ENCODE data around the gene NFIC.
A peak's percentile ranks its signal among the peaks of the same experiment; 100 is the strongest.
"Not testable (repeated sequence)": the region's sequence is repeated elsewhere in the genome, so short reads cannot be mapped to it uniquely, and the experiment has no call there.

NFIC gene

GRCh38 chr19:3365836-3366752, at the start of gene NFIC:
Gene NFIC (plus strand): TSS chr19:3366583. CDS start chr19:3366637, 54 bp downstream.
- peak; percentile 73 for DNase-seq
- in situ Hi-C loops (cut with MboI; ENCODE audit: low pct_unique_long_range_greater_than_20kb, low sequenced_read_pairs) = no loop called here

GRCh38 chr19:3316659-3317207, 49.6 kb upstream of the NFIC start:
- in situ Hi-C loops (cut with MboI; ENCODE audit: low pct_unique_long_range_greater_than_20kb, low sequenced_read_pairs) = no loop called here
- DNase-seq = no peak

- in situ Hi-C loops (cut with MboI; ENCODE audit: low pct_unique_long_range_greater_than_20kb, low sequenced_read_pairs) = no loop called here
Observed at GRCh38 chr19:3319643-3320353, 46.6 kb upstream of the NFIC start.

GRCh38 chr19:3320354-3320670, 46.1 kb upstream of the NFIC start:
- no peak for DNase-seq
- in situ Hi-C loops (cut with MboI; ENCODE audit: low pct_unique_long_range_greater_than_20kb, low sequenced_read_pairs) = no loop called here

More at GRCh38 chr19:3319643-3320353, 46.6 kb upstream of the NFIC start:
- no peak for DNase-seq

GRCh38 chr19:3320853-3321252, 45.5 kb upstream of the NFIC start:
- DNase-seq = no peak
- in situ Hi-C loops (cut with MboI; ENCODE audit: low pct_unique_long_range_greater_than_20kb, low sequenced_read_pairs) = no loop called here

GRCh38 chr19:3321696-3322095, 44.7 kb upstream of the NFIC start:
- no peak for DNase-seq
- in situ Hi-C loops (cut with MboI; ENCODE audit: low pct_unique_long_range_greater_than_20kb, low sequenced_read_pairs) = no loop called here

- in situ Hi-C loops (cut with MboI; ENCODE audit: low pct_unique_long_range_greater_than_20kb, low sequenced_read_pairs) = no loop called here
- no peak for DNase-seq
Observed at GRCh38 chr19:3322199-3322978, 44.0 kb upstream of the NFIC start.

- in situ Hi-C loops (cut with MboI; ENCODE audit: low pct_unique_long_range_greater_than_20kb, low sequenced_read_pairs) = no loop called here
- no peak for DNase-seq
Observed at GRCh38 chr19:3323026-3323425, 43.4 kb upstream of the NFIC start.

- in situ Hi-C loops (cut with MboI; ENCODE audit: low pct_unique_long_range_greater_than_20kb, low sequenced_read_pairs) = no loop called here
- DNase-seq = no peak
Observed at GRCh38 chr19:3323658-3324057, 42.7 kb upstream of the NFIC start.

- DNase-seq = peak; percentile 62
- in situ Hi-C loops (cut with MboI; ENCODE audit: low pct_unique_long_range_greater_than_20kb, low sequenced_read_pairs) = no loop called here
Observed at GRCh38 chr19:3324405-3324856, 42.0 kb upstream of the NFIC start.

GRCh38 chr19:3325451-3325850, 40.9 kb upstream of the NFIC start:
- in situ Hi-C loops (cut with MboI; ENCODE audit: low pct_unique_long_range_greater_than_20kb, low sequenced_read_pairs) = no loop called here
- no peak for DNase-seq

- no peak for DNase-seq
- in situ Hi-C loops (cut with MboI; ENCODE audit: low pct_unique_long_range_greater_than_20kb, low sequenced_read_pairs) = no loop called here
Observed at GRCh38 chr19:3328743-3329142, 37.6 kb upstream of the NFIC start.

GRCh38 chr19:3330047-3330446, 36.3 kb upstream of the NFIC start:
- in situ Hi-C loops (cut with MboI; ENCODE audit: low pct_unique_long_range_greater_than_20kb, low sequenced_read_pairs) = no loop called here
- DNase-seq = no peak

- DNase-seq; in situ Hi-C loops (cut with MboI; ENCODE audit: low pct_unique_long_range_greater_than_20kb, low sequenced_read_pairs): not testable (repeated sequence)
Observed at GRCh38 chr19:3332232-3332631, 34.2 kb upstream of the NFIC start.

- DNase-seq = no peak
- in situ Hi-C loops (cut with MboI; ENCODE audit: low pct_unique_long_range_greater_than_20kb, low sequenced_read_pairs) = no loop called here
Observed at GRCh38 chr19:3333020-3333583, 33.3 kb upstream of the NFIC start.

- in situ Hi-C loops (cut with MboI; ENCODE audit: low pct_unique_long_range_greater_than_20kb, low sequenced_read_pairs) = no loop called here
- DNase-seq = no peak
Observed at GRCh38 chr19:3333662-3334061, 32.7 kb upstream of the NFIC start.

GRCh38 chr19:3334749-3335430, 31.5 kb upstream of the NFIC start:
- in situ Hi-C loops (cut with MboI; ENCODE audit: low pct_unique_long_range_greater_than_20kb, low sequenced_read_pairs) = not testable (repeated sequence)

More at GRCh38 chr19:3334749-3335430, 31.5 kb upstream of the NFIC start:
- DNase-seq = not testable (repeated sequence)

Data from KBM-7 (cell line).